Spleen (tissue), 7 donors: ENCODE measurements around the gene BAG5.

Experiments used
- CTCF ChIP-seq, 11 experiments: fragments of 200-600 bp in 7 of 11; fragments of 450-650 bp in 4 of 11; sonication (generic) in 4 of 11; IDR thresholded peaks in 8 of 11; conservative IDR thresholded peaks in 3 of 11; 1 replicate in 7 of 11; 2 replicates in 4 of 11; pipeline versions ENCODE4 v1.4.0 to v1.8.0; 2016 to 2021; ENCODE audit warnings: antibody characterized with exemption in 11 of 11, inconsistent platforms in 4 of 11, mild to moderate bottlenecking in 1 of 11
- POLR2A ChIP-seq, 3 donors: fragments of 450-650 bp; IDR thresholded peaks; one replicate each; pipeline ENCODE4 v1.5.1; 2017; ENCODE audit warnings: antibody characterized with exemption in 3 of 3, mild to moderate bottlenecking in 1 of 3
- POLR2AphosphoS5 ChIP-seq, 3 donors: sonication (generic); formaldehyde crosslinking; IDR thresholded peaks; one replicate each; pipeline ENCODE4 v1.5.1; 2017; ENCODE audit warnings: antibody characterized with exemption in 3 of 3
- donor health status: DM: no; HTN: no; CAD: no; lungs with moderate emphysema.
- donor health status: DM: no; HTN: no; CAD: no.
- donor health status: DM: no; HTN: no; CAD: no.

GRCh38 chr14:103568952-103569351 is 6.5 kb upstream of the BAG5 start:
- no peak for TF ChIP-seq CTCF (IDR thresholded peaks at IDR 0.05 in 8 of 11, conservative IDR thresholded peaks at IDR 0.05 in 3 of 11)
- TF ChIP-seq POLR2AphosphoS5 (IDR thresholded peaks at IDR 0.05): no peak
- TF ChIP-seq POLR2A (IDR thresholded peaks at IDR 0.05): no peak
